Astrocyte (in vitro differentiated cells and primary cell): Measurements from ENCODE around the gene EIF4E1B.

Experiments
- CTCF ChIP-seq: IDR thresholded peaks from 2 replicates; pipeline ENCODE4 v1.5.1; 2011; ENCODE audit warnings: low read depth, mild to moderate bottlenecking, inconsistent platforms, low read length, moderate library complexity; ENCODE audit not compliant: insufficient read depth
- EZH2 ChIP-seq: IDR thresholded peaks from 2 replicates; pipeline ENCODE4 v1.6.1; 2012; ENCODE audit warnings: mild to moderate bottlenecking, low read length, inconsistent platforms; ENCODE audit not compliant: insufficient read depth

- TF ChIP-seq EZH2 (no peak), CTCF (no peak)
Observed at GRCh38 chr5:176644294-176644693, 13.8 kb downstream of the EIF4E1B start.
